C4-2B (cell line): ENCODE data around the gene BMP2K.

Source experiments
- CTCF ChIP-seq: fragments of 450-650 bp; conservative IDR thresholded peaks from 2 replicates; pipeline ENCODE4 v1.5.1; 2017; ENCODE audit warnings: mild to moderate bottlenecking
- ZFX ChIP-seq: fragments of 450-650 bp; IDR thresholded peaks from 2 replicates; pipeline ENCODE4 v1.6.1; 2017

DNA sequence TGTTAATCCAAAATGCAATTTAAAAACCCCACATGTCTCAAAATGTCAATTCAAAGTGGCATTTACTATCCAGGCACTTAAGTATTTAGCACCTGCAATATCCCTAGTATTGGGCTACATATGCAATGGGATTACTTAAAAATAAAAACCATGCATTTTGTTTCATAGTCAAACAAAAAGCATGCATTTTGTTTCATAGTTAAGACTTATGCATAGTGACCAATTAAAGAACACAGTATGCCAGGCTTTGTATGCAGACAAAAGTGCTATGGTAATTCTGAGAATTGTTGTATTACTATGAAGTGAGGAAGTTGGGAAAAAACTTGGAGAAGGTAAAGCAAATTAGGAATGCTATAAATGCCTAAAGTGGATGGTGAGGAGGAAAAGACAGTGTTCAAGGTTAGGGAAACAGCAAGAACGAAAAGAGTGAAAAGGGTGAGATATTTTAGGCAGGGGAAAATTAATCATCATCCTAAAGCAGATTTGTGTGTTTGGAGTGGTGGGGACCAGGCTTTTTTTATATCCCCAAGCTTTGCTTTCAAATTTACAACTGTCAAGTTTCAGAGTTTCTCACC lies 10.6 kb upstream of the BMP2K start:
- no peak for TF ChIP-seq CTCF
- no peak for TF ChIP-seq ZFX
